Thyroid gland (tissue), 4 donors: ENCODE measurements around the gene ALPK3. TPM values are rescaled to one million over a fixed set of nuclear protein-coding genes. Genes with fewer than 3 reads are reported as not detected.

ENCODE experiments used
- DNase-seq, 2 donors: peaks; one replicate each; pipeline ENCODE4 v3.0.0-alpha.2; 2019
- H3K27ac ChIP-seq, 3 donors: fragments of 200-600 bp; sonication (generic); 1 replicate in 2 of 3; 2 replicates in 1 of 3; pipeline ENCODE4 v1.5.1; 2016 to 2019; ENCODE audit warnings: mild to moderate bottlenecking in 1 of 3, moderate library complexity in 1 of 3
- H3K27me3 ChIP-seq: fragments of 200-600 bp; sonication (generic); one replicate; pipeline ENCODE4 v1.5.1; 2019
- H3K36me3 ChIP-seq, 2 donors: fragments of 200-600 bp; sonication (generic); one replicate each; pipeline ENCODE4 v1.5.1; 2016 to 2019
- H3K4me1 ChIP-seq, 2 donors: fragments of 200-600 bp; sonication (generic); one replicate each; pipeline ENCODE4 v1.5.1; 2017 to 2019
- H3K4me3 ChIP-seq, 3 donors: fragments of 200-600 bp; sonication (generic); replicated peaks in 1 of 3; 1 replicate in 2 of 3; 2 replicates in 1 of 3; pipeline ENCODE4 v1.5.1; 2016; ENCODE audit warnings: mild to moderate bottlenecking in 1 of 3
- H3K9me3 ChIP-seq: fragments of 200-600 bp; sonication (generic); one replicate; pipeline ENCODE4 v1.5.1; 2017
- POLR2A ChIP-seq, 2 donors: fragments of 450-650 bp; IDR thresholded peaks; one replicate each; pipeline ENCODE4 v1.6.1; 2017; ENCODE audit warnings: antibody characterized with exemption in 2 of 2, mild to moderate bottlenecking in 2 of 2, moderate library complexity in 1 of 2
- WGBS, 2 donors: methylation state at CpG; one replicate each; pipeline ENCODE4 v1.1.5; 2017; 5-methylcytosine and 5-hydroxymethylcytosine counted together
- intact Hi-C: fragments of 100-400 bp; cut with DNase I; formaldehyde crosslinking; loops from one replicate; pipeline ENCODE4 v1.15.1; 2023
- total RNA-seq, 4 donors: library from RNA; depleted of rRNA; stranded (reverse); fragments of >200 nt; gene quantifications; one replicate each; pipeline ENCODE4 v1.2.3, GENCODE V29; 2016
- TF ChIP-seq, protein P1 (sequence below), 6 experiments: fragments of 200-600 bp in 3 of 6; fragments of 450-650 bp in 3 of 6; sonication (generic) in 3 of 6; IDR thresholded peaks; one replicate each; pipeline ENCODE4 v1.5.1; 2016 to 2019; ENCODE audit warnings: antibody characterized with exemption in 6 of 6, mild to moderate bottlenecking in 2 of 6, inconsistent platforms in 1 of 6, moderate library complexity in 1 of 6

The ALPK3 gene
- total RNA-seq, 4 donors from 2014 or later: 5.8 to 10.4 (median 7.4) TPM

DNA sequence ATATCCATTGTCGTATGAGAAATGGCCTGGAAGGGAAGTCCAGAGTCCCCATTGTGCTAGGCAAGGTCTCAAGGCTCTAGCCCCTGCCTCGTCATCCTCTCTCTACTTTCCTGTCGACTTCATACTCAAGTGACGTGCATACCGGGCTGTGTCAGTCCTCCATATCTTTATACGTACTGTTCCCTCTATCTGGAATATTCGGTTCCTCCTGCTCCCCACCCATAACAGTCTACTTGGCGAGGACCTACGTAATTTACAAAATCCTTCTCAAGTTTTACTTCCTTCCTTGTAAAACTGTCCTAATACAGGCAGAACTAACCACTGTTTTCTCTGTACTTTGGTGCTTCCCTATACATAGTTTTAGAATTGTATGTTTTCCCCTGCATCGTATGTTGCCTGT, 2.2 kb upstream of the ALPK3 start:
- H3K4me1 ChIP-seq: peaks cover 25 to 36% of the 10 kb centered on the region in 2 donors
- intact Hi-C loops: no loop called here
- no peak for TF ChIP-seq POLR2A (IDR thresholded peaks at IDR 0.05)
- TF ChIP-seq, protein P1, sequence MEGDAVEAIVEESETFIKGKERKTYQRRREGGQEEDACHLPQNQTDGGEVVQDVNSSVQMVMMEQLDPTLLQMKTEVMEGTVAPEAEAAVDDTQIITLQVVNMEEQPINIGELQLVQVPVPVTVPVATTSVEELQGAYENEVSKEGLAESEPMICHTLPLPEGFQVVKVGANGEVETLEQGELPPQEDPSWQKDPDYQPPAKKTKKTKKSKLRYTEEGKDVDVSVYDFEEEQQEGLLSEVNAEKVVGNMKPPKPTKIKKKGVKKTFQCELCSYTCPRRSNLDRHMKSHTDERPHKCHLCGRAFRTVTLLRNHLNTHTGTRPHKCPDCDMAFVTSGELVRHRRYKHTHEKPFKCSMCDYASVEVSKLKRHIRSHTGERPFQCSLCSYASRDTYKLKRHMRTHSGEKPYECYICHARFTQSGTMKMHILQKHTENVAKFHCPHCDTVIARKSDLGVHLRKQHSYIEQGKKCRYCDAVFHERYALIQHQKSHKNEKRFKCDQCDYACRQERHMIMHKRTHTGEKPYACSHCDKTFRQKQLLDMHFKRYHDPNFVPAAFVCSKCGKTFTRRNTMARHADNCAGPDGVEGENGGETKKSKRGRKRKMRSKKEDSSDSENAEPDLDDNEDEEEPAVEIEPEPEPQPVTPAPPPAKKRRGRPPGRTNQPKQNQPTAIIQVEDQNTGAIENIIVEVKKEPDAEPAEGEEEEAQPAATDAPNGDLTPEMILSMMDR (IDR thresholded peaks at IDR 0.05): no peak
- DNase-seq: no peak
- 89 to 96% methylated on average over 10 of the region's 10 CpGs for WGBS, 2 donors
- H3K27ac ChIP-seq: no peak overlapping the region
- no peaks in the 10 kb centered on the region for H3K9me3 ChIP-seq
- H3K27me3 ChIP-seq: no peaks in the 10 kb centered on the region
- H3K4me3 ChIP-seq: no peak overlapping the region
- no peaks in the 10 kb centered on the region for H3K36me3 ChIP-seq

DNA sequence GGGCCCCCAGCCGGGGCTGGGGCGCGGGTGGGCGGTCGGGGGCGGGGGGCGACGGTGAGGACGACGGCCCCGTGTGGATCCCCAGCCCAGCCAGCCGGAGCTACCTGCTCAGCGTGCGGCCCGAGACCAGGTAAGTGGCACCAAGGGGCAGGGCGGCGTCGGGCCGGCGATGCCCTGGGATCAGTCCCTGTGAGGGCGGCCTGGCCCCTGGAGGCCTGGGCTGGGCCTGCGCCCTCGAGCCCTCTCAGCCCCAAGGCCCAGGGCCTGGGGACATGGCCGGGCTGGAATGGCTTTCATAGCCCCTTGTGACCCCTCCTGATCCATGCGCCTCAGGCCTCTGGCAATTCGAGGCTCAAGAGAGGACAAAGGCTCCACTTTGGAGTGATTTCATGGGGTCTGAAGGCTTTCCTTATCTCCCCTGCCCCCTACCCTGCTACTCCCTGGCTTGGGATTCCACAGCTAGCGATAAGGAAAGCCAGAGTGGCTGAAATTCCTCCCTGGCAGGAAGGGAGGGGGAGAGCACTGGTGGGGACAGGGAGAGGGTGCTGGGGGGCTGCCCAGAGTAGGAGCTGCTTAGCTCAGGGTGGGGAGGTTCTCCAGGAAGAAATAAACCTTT, 418 bp downstream of the ALPK3 start:
- Histone ChIP-seq H3K4me3 (peak overlapping the region in 1 of 3 donors; percentile 29), H3K4me1 (peaks cover 27 to 37% of the 10 kb centered on the region in 2 donors), H3K27ac (peak overlapping the region; percentile 59 to 80 (median 73)), H3K36me3 (no peaks in the 10 kb centered on the region), H3K9me3 (no peaks in the 10 kb centered on the region), H3K27me3 (no peaks in the 10 kb centered on the region)
- intact Hi-C loops: no loop called here
- TF ChIP-seq, protein P1 (IDR thresholded peaks at IDR 0.05): peak in 1 of 6 experiments; percentile 15
- peak in 1 of 2 donors; percentile 24 for TF ChIP-seq POLR2A (IDR thresholded peaks at IDR 0.05)
- peak; percentile 47 to 52 for DNase-seq
- 37 to 83% methylated on average over 1 to 19 of the region's 27 CpGs for WGBS, 2 donors

DNA sequence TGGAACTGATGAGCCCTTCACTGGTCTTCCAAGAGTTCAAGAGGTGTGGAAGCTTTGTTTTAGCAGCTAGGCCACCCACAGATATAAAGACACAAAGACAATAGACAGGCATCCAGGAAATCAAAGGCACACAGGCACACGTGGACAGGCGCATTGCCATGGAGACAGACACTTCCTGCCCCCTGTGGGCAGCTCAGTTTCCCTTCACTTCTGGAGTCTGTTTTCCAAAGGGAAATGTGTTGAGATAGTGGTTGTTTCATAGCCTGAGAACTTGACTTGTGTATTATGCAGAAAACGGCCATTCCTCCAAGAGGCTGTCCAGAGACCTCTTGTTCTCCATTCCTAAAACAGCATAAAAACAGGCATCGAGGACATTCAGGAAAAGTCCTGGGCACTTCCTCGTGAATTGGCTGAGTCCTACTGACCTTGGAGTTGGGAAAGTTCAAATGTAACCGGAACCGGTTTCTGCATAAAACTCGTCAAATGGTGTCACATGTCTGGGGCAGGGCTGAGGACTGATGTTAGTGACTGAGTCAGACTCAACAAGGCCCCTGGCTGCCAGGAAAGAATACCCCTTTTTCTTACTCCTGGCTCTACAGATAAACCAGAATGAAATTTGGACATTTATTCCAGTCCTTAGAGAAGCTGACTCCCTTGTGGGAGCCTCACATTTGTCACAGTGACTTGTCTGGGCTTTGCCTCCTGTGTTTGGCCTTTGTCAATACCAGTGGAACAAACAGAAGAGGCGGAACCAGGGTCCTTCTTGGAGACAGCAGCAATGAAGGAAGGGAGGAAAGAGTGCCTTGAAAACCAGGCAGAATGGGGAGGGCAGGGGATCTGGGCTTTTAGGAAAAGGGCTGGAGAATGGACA, 1.3 kb downstream of the ALPK3 start:
- no peaks in the 10 kb centered on the region for H3K9me3 ChIP-seq
- no peaks in the 10 kb centered on the region for H3K27me3 ChIP-seq
- no peak overlapping the region for H3K4me3 ChIP-seq
- H3K36me3 ChIP-seq: no peaks in the 10 kb centered on the region
- H3K27ac ChIP-seq: peak overlapping the region; percentile 59 to 80 (median 73)
- DNase-seq: peak; percentile 33 to 35
- intact Hi-C loops: no loop called here
- peak in 1 of 2 donors; percentile 6 for TF ChIP-seq POLR2A (IDR thresholded peaks at IDR 0.05)
- TF ChIP-seq, protein P1 (IDR thresholded peaks at IDR 0.05): no peak
- 54 to 66% methylated on average over 9 of the region's 9 CpGs for WGBS, 2 donors
- peaks cover 27 to 32% of the 10 kb centered on the region in 2 donors for H3K4me1 ChIP-seq

DNA sequence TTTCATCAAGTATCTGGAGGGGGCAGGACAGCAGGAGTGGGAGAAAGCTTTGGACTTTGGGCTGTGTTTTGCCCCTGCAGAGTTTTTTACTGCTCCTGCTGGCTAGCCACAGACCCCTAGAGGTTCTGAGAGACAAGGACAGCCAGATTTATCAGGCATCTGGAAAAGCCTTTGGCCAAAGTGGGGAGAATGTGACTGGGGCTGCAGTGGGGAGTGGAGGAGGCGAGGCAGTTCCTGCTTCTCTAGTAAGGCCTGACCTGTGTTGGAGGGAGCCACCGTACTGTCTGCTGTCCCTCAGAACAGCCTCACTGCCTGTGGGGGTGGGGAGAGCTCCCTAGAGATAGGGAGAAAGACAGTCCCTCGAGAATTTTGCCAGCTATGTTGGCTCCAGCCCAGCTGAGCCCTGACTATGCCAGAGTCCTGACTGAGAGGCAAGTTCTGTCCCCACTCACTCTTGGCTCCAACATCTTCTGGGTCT, 2.2 kb downstream of the ALPK3 start:
- 65 to 80% methylated on average over 2 to 3 of the region's 3 CpGs for WGBS, 2 donors
- H3K4me3 ChIP-seq: no peak overlapping the region
- no peaks in the 10 kb centered on the region for H3K27me3 ChIP-seq
- peaks cover 27 to 34% of the 10 kb centered on the region in 2 donors for H3K4me1 ChIP-seq
- H3K36me3 ChIP-seq: no peaks in the 10 kb centered on the region
- intact Hi-C loops: no loop called here
- TF ChIP-seq, protein P1 (IDR thresholded peaks at IDR 0.05): no peak
- no peak for TF ChIP-seq POLR2A (IDR thresholded peaks at IDR 0.05)
- H3K27ac ChIP-seq: peak overlapping the region; percentile 48 to 80 (median 73)
- peak; percentile 24 to 28 for DNase-seq
- no peaks in the 10 kb centered on the region for H3K9me3 ChIP-seq
